Right kidney (tissue), 1 donor: Measurements from ENCODE around the gene GRIN1.
"Not testable (repeated sequence)": the region's sequence is repeated elsewhere in the genome, so short reads cannot be mapped to it uniquely, and the experiment has no call there.

Source experiments
- DNase-seq: peaks from one replicate; pipeline ENCODE4 v3.0.0-alpha.2; 2016

The GRIN1 gene

DNA sequence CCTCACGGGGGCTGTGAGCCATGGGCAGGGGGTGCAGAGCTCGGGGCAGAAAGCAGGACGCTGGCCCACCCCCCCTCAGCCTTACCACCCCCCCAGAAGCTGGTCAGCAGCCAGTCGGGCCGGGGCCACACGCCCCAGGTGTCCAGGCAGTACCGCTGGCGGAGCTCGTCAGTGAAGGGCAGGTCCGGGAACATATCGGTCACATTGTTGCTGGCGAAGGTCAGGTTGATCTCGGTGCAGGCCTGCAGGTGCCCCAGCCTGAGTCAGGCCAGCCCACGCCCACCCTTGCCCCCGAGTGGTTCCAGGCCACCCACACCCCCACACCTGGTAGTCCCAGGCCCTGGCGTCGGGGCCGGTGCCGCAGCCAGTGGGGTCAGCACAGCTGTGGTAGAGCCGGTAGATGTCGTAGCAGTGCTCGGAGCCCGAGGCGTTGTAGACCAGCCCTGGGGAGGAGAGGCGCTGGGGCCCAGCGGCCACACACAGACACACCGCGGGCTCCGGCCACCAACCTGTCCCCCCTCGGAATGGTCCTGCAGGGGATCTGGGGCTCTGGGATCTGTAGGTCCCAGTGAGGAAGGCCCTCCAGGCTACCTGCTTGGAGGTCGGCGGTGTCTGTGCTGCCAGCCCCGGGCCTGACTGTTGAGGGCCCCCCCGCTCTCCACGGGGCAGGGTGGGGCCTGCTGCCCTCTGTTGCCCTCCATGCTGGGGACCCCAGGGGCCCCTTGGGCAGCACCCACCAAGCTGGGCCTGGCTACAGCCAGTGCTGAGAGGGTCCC, 27.0 kb upstream of the GRIN1 start:
- DNase-seq = no peak

- no peak for DNase-seq
These were observed 26.2 kb upstream of the GRIN1 start for GRCh38 chr9:137112564-137113384.

DNA sequence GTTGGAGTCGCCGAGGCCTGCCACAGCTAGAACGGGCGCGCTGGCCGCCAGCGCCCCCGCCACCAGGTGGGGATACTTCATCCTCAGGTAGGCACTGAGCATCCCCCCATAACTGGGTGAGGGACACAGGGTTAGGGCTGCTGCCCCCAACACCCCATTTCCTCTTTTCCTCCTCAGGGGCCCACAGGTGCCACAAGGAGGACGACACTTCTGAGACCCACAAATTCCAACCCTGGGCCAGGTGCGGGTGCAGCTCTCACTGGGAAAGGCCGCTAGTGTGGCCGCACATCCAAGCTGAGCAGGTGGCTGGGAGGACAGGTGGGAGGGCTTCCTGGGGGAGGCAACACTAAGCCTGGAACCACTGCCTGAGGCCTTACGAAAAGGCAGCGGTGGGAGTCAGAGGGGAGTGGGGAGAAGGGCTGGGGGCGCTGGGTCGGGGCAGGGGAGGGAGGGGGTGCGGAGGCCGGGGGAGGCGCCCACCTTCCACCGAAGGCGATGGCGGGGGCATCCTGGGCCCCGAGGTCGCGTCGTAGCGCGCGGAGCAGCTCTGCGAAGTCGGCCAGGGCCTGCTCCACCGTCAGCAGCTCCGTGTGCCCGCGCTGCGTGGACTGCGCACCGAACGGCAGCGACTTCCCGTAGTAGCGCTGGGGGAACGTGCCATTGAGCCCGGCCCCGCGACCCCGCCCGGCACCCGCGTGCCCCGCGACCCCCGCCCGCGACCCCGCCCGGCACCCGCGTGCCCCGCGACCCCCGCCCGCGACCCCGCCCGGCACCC, 25.4 kb upstream of the GRIN1 start:
- DNase-seq = no peak

DNA sequence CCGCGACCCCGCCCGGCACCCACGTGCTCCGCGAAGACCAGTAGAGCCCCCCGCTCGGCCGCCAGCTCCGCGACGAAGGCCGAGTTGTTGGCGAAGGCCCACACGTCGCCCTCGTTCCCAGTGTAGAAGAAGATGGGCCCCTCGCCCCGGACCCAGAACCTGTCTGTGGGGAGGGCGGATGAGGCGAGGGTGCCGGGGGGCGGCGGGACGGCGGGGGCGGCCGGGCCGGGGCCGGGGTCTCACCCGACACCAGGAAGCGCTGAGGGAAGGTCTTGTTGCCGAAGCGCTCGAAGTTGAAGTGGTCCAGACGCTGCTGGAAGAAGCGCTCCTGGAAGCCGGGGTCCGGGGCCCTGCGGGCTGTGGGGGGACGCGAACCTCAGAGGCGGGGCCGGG, 24.7 kb upstream of the GRIN1 start:
- no peak for DNase-seq

DNA sequence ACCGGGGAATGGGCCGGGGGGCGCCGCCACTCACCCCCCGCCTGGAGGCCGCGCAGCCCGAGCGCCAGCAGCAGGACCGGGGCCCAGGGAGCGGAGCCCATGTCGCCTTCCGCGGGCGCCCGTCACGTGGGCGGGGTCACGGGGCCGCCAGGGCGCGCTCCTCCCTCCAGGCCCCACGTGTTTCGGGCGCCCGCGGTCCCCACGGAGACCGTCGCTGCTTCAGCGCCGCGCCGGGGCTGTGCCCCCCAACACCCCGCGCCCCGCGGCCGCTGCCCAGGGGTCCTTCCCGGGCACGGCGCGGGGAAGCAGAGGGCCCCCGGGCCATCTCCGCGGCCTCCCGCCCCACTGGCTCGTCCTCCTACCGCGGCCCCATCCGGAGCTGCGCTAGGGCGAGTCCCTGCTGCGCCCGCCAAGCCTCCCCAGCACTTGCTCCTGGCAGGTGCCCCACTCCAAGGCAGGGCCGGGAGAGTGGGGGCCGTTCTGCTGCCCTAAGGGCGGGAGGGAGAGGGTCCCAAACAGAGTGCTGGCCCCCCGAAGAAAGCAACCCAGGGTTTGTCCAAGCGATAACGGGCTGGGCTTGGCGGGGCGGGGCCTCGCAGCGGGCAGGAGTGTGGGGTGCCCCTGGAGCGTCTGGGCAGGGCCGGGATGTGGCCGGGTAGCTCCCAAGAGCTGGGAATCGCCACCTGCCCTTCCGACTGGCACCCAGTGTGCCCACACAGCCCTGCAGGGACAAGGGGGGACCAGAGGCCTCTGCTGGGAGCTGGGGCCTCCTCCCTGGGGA, 24.2 kb upstream of the GRIN1 start, which contains the start of gene DPP7:
Gene DPP7 (minus strand): TSS at position 121 of the 781 bp plus-strand sequence. CDS start 20 bp downstream, at position 101.
- DNase-seq = peak; percentile 45

DNA sequence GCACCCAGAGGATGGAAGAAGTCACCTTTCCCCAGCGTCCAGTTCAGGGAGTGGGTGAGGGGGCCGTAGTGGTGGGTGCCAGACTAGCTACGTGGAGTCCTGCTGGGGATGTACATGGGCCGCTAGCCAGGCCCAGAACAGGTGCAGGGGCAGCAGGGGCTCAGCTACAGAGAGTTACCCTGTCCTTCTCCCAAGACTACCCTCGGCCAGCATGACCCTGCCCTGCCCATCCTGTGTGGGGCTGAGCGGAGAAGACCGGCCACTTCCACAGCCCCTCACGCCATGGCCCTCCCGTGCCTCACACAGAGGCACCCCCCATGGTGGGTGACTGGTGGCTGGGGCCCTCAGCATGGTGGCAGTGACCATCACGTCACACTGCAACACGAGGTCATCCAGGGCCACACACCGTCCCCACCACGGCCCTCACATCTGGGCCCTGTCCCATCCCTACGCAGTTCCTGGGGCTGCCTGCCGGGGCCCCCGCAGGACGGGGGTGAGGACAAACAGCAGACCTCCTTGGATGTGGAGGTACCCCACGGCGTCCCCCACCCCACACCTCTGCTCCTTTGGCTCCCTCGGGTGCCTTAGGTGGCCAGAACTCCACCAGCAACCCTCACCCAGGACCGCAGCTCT, 23.4 kb upstream of the GRIN1 start:
- DNase-seq = no peak

GRCh38 chr9:137116027-137116507, 22.9 kb upstream of the GRIN1 start:
- no peak for DNase-seq

DNA sequence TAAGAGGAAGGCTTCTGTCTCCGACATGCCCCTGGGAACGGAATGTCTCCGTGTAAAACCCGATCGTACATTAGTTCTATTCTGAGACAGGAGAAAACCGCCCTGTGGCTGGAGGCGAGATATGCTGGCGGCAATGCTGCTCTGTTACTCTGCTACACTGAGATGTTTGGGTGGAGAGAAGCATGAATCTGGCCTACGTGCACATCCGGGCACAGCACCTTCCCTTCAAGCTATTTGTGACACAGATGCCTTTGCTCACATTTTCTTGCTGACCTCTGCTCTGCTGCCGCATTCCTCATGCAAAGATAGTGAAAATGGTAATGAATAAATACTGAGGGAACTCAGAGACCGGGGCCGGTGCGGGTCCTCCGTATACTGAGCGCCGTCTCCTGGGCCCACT, 22.2 kb upstream of the GRIN1 start:
- no peak for DNase-seq

DNA sequence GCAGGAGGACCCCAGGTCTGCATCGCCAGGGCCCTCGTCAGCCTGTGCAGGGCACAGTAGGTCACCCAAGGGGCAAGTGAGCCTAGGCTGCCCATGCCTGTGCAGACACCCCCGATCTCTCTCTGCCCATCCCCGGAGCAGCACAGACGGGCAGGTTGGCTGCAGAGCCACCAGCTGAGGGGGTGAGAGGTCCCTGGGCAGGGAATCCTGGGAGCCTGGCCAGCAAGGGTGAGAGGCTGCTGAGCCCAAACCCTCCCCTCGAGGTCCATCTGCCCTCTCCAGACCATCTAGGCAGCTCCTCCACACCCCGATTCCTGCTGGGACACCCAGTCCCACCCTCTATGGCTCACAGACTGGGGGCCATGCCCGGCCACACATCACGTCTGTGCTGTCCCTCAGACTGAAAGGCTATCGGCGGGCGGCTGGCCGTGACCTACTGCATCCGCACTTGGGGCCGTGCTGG, 21.7 kb upstream of the GRIN1 start:
- no peak for DNase-seq

DNA sequence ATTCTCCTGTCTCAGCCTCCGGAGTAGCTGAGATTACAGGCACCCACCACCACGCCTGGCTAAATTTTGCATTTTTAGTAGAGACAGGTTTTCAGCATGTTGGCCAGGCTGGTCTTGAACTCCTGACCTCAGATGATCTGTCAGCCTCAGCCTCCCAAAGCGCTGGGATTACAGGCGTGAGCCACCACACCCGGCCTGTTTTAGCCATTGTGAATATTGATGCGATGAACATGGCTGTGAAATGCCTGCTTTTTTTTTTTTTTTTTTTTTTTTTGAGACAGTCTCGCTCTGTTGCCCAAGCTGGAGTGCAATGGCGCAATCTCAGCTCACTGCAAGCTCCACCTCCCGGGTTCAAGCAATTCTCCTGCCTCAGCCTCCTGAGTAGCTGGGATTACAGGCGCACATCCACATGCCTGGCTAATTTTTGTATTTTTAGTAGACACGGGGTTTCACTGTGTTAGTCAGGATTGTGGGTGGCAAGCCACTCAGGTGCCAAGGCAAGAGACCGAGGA, 20.8 kb upstream of the GRIN1 start:
- DNase-seq = not testable (repeated sequence)

DNA sequence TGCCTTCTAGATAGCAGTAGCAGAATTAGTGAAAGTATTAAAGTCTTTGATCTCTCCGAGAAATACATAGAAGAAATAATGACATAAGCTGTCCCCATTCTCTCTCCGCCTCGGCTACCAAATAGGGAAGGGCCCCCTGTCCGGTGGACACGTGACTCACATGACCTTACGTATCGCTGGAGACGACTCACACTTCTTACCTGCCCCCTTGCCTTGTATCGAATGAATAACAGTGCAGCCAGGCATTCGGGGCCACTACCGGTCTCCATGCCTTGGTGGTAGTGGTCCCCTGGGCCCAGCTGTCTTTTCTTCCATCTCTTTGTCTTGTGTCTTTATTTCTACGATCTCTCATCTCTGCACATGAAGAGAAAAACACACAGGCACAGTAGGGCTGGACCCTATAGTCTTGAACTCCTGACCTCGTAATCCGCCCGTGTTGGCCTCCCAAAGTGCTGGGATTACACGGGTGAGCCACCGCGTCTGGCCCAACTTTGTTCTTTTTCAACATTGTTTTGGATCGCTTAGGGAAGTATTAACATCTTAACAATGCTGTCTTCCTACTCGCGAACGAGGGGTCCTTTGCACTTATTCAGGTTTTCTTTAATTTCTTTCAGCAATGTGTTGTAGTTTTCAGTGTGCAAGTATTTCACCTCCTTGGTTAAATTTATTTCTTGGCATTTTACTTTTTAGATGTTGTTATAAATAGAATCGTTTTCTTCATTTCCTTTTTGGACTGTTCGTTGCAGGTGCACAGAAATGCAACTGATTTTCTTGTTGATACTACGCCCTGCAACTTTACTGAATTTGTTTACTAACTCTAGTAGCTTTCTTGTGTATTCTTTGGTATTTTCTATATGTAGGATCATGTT, 16.8 kb upstream of the GRIN1 start:
- DNase-seq = not testable (repeated sequence)

GRCh38 chr9:137122796-137123467, 16.0 kb upstream of the GRIN1 start:
- DNase-seq = not testable (repeated sequence)

DNA sequence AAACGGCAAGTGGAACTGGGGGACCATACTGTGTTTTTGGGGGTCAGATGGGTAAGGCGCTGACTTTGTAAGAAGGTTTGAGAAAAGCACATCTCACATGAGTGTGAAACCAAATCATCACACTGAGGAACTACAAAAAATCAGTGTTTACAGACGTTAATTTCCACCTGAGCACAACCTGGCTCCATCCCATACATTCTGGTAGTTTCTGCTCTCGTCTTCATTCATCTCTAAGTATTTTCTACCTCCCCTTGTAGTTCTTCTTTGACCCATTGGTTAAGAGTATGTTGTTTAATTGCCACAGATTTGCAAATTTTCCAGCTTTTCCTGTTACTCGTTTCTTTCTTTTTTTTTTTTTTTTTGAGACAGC, 15.5 kb upstream of the GRIN1 start:
- DNase-seq = no peak

- DNase-seq = not testable (repeated sequence)
These were observed 14.9 kb upstream of the GRIN1 start for GRCh38 chr9:137123952-137124462.

DNA sequence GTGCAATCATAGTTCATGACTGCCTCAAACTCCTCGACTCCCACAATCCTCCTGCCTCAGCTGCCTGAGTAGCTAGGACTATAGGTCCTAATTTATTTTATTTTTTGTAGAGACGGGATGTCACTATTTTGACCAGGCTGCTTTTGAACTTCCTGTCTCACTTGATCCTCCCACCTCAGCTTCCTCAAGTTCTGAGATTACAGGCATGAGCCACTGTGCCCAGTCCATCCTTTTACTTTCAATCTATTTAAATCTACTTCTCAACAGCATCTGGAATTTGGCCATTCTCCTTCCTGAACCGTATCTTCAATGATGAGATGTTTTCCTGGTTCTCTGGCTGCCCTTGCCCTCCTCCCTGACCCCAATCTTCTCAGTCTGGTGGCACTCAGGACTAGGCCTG, 12.2 kb upstream of the GRIN1 start:
- no peak for DNase-seq

DNA sequence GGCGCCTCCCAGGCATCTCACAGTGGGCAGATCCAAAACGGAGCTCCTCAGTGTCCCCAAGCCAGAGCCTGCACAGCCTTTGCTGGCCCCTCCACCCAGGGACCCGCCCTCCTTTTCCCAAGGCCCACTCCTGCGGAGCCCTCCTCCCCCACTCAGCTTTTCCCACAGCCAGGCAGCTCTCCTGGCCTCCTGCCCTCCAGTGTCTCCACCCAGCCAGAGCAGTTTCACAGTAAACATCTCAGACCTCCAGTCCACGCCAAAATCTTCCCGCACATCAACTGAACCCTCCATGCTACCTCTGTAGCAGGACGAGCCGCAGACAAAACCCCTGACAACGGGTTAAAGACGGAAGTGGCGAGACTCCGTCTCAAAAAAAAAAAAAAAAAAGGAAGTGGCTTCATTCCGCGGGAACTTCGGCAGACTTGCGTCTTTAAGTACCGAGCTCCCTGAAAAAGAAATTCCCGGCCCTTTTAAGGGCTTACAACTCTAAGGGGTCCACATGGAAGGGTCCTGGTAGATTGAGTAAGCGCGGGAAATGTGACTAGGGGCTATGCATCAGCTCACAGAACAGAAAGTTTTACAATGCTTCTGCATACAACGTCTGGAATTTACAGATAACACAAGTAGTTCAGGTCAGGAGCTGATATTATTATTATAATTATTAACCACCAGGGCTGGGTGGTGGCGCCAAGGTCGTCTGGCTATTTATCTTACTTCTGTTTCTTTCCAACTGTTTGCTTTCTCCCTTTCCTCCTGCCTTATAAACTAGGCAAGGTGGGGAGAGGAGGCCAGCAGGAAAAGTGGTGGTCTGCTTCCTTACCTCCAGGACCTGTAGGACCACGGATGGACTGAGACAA, 11.4 kb upstream of the GRIN1 start:
- DNase-seq = no peak

GRCh38 chr9:137128158-137128861, 10.6 kb upstream of the GRIN1 start:
- no peak for DNase-seq
